SU-DHL-6 (cell line): Measurements from ENCODE around the gene PARD6G.

ENCODE experiments used
- H2AFZ ChIP-seq: fragments of 200-600 bp; sonication (generic); 2 replicates; pipeline ENCODE4 v1.6.1; 2014; ENCODE audit warnings: low read depth, mild to moderate bottlenecking, moderate library complexity, mixed read lengths, antibody characterized with exemption, low read length; ENCODE audit not compliant: severe bottlenecking
- H3F3A ChIP-seq: fragments of 200-600 bp; shearing (Covaris generic); 2 replicates; pipeline ENCODE4 v1.6.0; 2016; ENCODE audit warnings: antibody characterized with exemption, mild to moderate bottlenecking; ENCODE audit not compliant: insufficient read depth
- H3K27ac ChIP-seq: fragments of 200-600 bp; sonication (generic); 2 replicates; pipeline ENCODE4 v1.5.1; 2016; ENCODE audit warnings: low read depth, mild to moderate bottlenecking, low read length, moderate library complexity, mixed read lengths
- H3K27me3 ChIP-seq: fragments of 200-600 bp; sonication (generic), shearing (Covaris generic); 2 replicates; pipeline ENCODE4 v1.6.0; 2014; ENCODE audit warnings: mild to moderate bottlenecking, low read length
- H3K36me3 ChIP-seq: fragments of 200-600 bp; sonication (generic); 2 replicates; pipeline ENCODE4 v1.6.1; 2014; ENCODE audit warnings: mild to moderate bottlenecking, low read length, mixed read lengths
- H3K4me2 ChIP-seq: fragments of 300-600, 200-600 bp; shearing (Covaris generic), sonication (generic); 2 replicates; pipeline ENCODE4 v1.6.0; 2014; ENCODE audit warnings: low read length, low read depth, mild to moderate bottlenecking; ENCODE audit not compliant: poor library complexity, severe bottlenecking
- H3K4me3 ChIP-seq: fragments of 200-600 bp; sonication (generic); 2 replicates; pipeline ENCODE4 v1.5.1; 2014; ENCODE audit warnings: antibody characterized with exemption, low read length, mild to moderate bottlenecking, mixed read lengths; ENCODE audit not compliant: insufficient read depth, poor library complexity, severe bottlenecking
- H3K79me2 ChIP-seq: fragments of 200-600 bp; sonication (generic); 2 replicates; pipeline ENCODE4 v1.6.1; 2014; ENCODE audit warnings: mild to moderate bottlenecking, low read length, moderate library complexity; ENCODE audit not compliant: insufficient read depth
- H3K9ac ChIP-seq: fragments of 200-600 bp; sonication (generic); 2 replicates; pipeline ENCODE4 v1.7.0; 2014; ENCODE audit warnings: mild to moderate bottlenecking, low read length
- H3K9me2 ChIP-seq: fragments of 200-600 bp; sonication (generic); replicated peaks from 2 replicates; pipeline ENCODE4 v1.6.1; 2014; ENCODE audit warnings: low read length; ENCODE audit not compliant: insufficient read depth
- H3K9me3 ChIP-seq: fragments of 200-600 bp; sonication (generic); 2 replicates; pipeline ENCODE4 v1.6.1; 2014; ENCODE audit warnings: low read length, mixed read lengths; ENCODE audit not compliant: insufficient read depth
- H4K20me1 ChIP-seq: fragments of 200-600 bp; sonication (generic); 2 replicates; pipeline ENCODE4 v1.6.1; 2014; ENCODE audit warnings: low read depth, mild to moderate bottlenecking, antibody characterized with exemption, low read length, moderate library complexity, mixed read lengths
- CTCF ChIP-seq: fragments of 200-600 bp; sonication (generic); IDR thresholded peaks from one replicate; pipeline ENCODE4 v1.5.1; 2017; ENCODE audit warnings: antibody characterized with exemption, mild to moderate bottlenecking, low read length, moderate library complexity; ENCODE audit not compliant: insufficient read depth, poor library complexity, severe bottlenecking
- EZH2phosphoT487 ChIP-seq: fragments of 200-600 bp; sonication (generic), shearing (Covaris generic); conservative IDR thresholded peaks from 2 replicates; pipeline ENCODE4 v1.6.1; 2018; ENCODE audit warnings: mild to moderate bottlenecking, antibody characterized with exemption, low read length, moderate library complexity, mixed read lengths

Gene PARD6G

GRCh38 chr18:80244167-80244566 lies 3.1 kb downstream of the PARD6G start:
- TF ChIP-seq CTCF (no peak), EZH2phosphoT487 (no peak)
- H3K79me2 ChIP-seq: no peaks in the 10 kb centered on the region
- H3K27ac ChIP-seq: no peak overlapping the region
- H3F3A ChIP-seq: no peaks in the 10 kb centered on the region
- H4K20me1 ChIP-seq: no peaks in the 10 kb centered on the region
- H3K4me3 ChIP-seq: no peak overlapping the region
- no peak overlapping the region for H2AFZ ChIP-seq
- no peak overlapping the region for H3K4me2 ChIP-seq
- no peaks in the 10 kb centered on the region for H3K27me3 ChIP-seq
- H3K36me3 ChIP-seq: no peaks in the 10 kb centered on the region
- no peaks in the 10 kb centered on the region for H3K9me2 ChIP-seq
- H3K9ac ChIP-seq: no peak overlapping the region
- H3K9me3 ChIP-seq: no peaks in the 10 kb centered on the region

GRCh38 chr18:80243204-80243603 lies 4.1 kb downstream of the PARD6G start:
- no peaks in the 10 kb centered on the region for H3K79me2 ChIP-seq
- H3K4me2 ChIP-seq: no peak overlapping the region
- no peak for TF ChIP-seq EZH2phosphoT487
- no peak for TF ChIP-seq CTCF
- no peaks in the 10 kb centered on the region for H3K9me2 ChIP-seq
- no peak overlapping the region for H3K27ac ChIP-seq
- H3K9me3 ChIP-seq: no peaks in the 10 kb centered on the region
- no peak overlapping the region for H2AFZ ChIP-seq
- H3K27me3 ChIP-seq: no peaks in the 10 kb centered on the region
- H3F3A ChIP-seq: no peaks in the 10 kb centered on the region
- H3K36me3 ChIP-seq: no peaks in the 10 kb centered on the region
- H4K20me1 ChIP-seq: no peaks in the 10 kb centered on the region
- H3K4me3 ChIP-seq: no peak overlapping the region
- no peak overlapping the region for H3K9ac ChIP-seq

GRCh38 chr18:80241919-80242777 lies 5.2 kb downstream of the PARD6G start:
- TF ChIP-seq CTCF: no peak
- no peak for TF ChIP-seq EZH2phosphoT487
- Histone ChIP-seq H3K36me3 (no peaks in the 10 kb centered on the region), H3K4me2 (no peak overlapping the region), H3K4me3 (no peak overlapping the region), H3K9ac (no peak overlapping the region), H3K79me2 (no peaks in the 10 kb centered on the region), H3K27ac (no peak overlapping the region), H3K9me3 (no peaks in the 10 kb centered on the region), H3K9me2 (no peaks in the 10 kb centered on the region), H3K27me3 (no peaks in the 10 kb centered on the region), H3F3A (no peaks in the 10 kb centered on the region), H2AFZ (no peak overlapping the region), H4K20me1 (no peaks in the 10 kb centered on the region)
